GM12864 (cell line): ENCODE data around the gene ADGRG6.

Source experiments
- DNase-seq: peaks from one replicate; pipeline ENCODE4 v3.0.0-alpha.2; 2011; ENCODE audit warnings: low read depth
- H3K4me3 ChIP-seq: 2 replicates; pipeline ENCODE4 v1.5.1; 2011; ENCODE audit warnings: mild to moderate bottlenecking, low read depth, low read length, control low read depth
- TF ChIP-seq, protein P1 (sequence below): IDR thresholded peaks from 2 replicates; pipeline ENCODE4 v1.5.1; 2011; ENCODE audit warnings: low read depth, mild to moderate bottlenecking, moderate library complexity, low read length, control low read depth, inconsistent platforms; ENCODE audit errors: missing control alignments

Gene ADGRG6

DNA sequence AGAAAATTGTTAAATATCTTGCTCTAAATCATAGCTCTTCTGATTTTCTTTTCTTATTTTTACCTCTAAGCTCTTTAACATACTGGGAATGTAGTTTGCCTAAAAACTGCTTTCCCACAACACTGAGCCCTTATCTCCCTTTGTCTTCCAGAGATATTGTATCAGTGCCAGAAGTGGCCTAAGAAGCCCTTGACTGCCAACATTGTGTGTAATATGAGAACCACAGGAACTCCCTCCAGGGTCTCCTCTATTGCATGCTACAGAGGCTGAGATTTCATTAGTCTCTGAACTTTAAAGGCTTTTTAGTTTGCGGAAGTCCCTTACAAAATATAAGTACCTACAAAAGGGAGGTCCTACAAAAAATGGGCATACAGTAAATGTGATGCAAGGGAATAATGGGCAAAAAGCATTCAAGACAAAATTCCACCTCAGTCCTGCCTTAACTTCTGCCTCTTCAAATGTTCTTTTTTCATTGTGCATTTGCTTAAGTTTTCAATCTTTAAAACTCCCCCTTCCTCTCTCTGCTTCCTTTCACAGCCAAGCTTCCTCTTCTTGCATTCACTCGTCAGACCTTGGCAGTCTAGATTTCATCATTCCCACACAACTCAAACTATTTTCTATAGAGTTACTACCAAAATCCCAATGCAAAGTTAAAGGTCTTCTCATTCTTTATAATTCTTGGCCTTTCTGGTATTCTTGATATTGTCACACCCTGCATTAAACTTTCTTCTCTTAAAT lies 76.5 kb downstream of the ADGRG6 start:
- no peak for DNase-seq
- TF ChIP-seq, protein P1, sequence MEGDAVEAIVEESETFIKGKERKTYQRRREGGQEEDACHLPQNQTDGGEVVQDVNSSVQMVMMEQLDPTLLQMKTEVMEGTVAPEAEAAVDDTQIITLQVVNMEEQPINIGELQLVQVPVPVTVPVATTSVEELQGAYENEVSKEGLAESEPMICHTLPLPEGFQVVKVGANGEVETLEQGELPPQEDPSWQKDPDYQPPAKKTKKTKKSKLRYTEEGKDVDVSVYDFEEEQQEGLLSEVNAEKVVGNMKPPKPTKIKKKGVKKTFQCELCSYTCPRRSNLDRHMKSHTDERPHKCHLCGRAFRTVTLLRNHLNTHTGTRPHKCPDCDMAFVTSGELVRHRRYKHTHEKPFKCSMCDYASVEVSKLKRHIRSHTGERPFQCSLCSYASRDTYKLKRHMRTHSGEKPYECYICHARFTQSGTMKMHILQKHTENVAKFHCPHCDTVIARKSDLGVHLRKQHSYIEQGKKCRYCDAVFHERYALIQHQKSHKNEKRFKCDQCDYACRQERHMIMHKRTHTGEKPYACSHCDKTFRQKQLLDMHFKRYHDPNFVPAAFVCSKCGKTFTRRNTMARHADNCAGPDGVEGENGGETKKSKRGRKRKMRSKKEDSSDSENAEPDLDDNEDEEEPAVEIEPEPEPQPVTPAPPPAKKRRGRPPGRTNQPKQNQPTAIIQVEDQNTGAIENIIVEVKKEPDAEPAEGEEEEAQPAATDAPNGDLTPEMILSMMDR, result no peak
- no peak overlapping the region for H3K4me3 ChIP-seq

DNA sequence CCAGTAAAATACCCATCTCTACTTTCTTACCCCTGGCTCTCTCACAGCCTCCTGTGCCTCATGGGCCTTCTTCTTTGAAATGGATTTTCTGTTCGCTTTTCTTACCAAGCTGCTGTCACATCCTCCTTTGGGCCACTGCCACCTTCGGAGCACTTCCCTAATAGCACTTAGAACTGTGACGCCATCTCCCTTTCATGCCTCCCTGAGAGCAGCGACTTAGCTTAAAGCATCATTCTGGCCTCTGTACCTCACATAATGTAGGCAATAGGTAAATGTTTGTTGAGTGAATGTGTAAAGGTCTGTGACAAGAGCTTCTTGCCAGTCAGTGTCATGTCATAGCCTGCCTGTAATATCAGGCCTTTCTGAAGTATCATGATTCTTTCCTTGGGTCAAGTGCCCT lies 78.8 kb downstream of the ADGRG6 start:
- TF ChIP-seq, protein P1, result no peak
- H3K4me3 ChIP-seq, result no peak overlapping the region
- no peak for DNase-seq

DNA sequence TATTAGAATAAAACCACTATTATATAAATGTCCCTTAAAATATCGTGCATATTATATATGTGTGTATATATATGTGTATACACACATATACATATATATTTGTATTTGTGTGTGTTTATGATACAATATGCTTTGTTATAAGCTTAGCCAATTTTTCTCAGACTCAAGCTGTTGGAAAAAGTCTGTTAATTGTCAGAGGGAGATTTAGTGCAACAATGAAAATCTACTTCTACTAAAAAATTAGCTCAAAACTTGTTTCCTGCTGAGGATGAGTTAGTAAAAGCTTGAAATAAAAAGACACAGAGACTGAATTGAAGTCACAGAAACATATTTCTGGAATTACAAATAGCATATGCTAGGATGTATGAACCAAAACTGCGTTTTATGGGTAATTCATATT lies 79.4 kb downstream of the ADGRG6 start:
- TF ChIP-seq, protein P1, result no peak
- DNase-seq, result no peak
- H3K4me3 ChIP-seq, result no peak overlapping the region

DNA sequence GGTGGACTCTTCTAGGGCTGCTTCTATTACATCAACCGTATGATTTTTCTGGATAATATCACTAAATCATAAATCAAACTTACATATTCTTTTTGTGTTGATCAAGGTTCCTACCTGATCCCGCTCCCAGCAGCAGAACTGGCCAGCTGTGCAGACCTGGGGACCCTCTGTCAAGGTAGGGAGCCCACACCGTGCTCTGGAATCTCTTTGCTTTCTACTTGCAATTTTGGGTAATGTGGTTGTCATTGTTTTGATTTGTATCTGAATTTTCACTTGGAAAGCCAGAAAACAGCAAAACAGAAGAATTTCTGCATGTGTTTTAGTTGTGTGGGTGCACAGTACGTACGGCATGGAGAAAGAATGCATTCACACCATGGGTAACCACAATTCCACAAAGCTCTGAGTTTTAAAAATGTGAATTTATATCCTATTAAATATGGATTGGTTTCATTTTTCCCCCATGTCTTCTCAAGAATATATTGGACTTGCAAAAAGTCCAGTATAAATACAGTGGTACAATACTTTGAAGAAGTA lies 80.1 kb downstream of the ADGRG6 start:
- DNase-seq, result no peak
- H3K4me3 ChIP-seq, result no peak overlapping the region
- TF ChIP-seq, protein P1, result no peak

DNA sequence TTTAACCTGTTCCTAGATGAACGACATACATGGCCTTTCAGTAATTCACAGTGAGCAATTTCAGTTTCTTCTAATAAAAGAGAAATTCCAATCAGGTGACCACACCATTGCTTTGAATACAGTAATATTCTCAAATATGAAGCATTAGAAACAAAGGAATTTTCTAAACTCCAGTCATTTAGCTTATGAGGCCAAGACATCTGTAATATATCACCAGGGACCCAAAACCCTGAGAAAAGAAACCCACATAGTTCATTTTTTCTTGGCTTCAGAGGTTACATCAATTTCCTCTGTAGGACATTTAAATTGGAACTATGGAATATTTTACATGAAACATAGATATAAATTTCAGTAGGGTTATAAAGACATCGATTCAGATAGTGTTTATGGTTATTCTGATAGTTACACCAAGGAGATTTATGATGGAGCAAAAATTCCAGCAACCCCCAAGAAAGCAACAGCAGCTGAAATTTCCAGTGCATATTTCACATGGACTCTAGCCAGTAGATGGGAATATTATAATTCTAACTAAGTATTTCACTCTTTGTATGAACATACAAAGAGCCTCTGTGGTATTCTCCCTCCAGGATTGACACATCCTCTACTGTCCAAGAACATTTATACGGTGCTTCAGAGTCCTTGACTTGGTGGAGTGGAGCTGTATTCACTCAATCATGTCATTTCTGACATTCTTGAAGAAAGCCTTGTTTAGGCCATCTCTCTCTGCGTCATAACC lies 82.9 kb downstream of the ADGRG6 start:
- no peak overlapping the region for H3K4me3 ChIP-seq
- no peak for DNase-seq

DNA sequence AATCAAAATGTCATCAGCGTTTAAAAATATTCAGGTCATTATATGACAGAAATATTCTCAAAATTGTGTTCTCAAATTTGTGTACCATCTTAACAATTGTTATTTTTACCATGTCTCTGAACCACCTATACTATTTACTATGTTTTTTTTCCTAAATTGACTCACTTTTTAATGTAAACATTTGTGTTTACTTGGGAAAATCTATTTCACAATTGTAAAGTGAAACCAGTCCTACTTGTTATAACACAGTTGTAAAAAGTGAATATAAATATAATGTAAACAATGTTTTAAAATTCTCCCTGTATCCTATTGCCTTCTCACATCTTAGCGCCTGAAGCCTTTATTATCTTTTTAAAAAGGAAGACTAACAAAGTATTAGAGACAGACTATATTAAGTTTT lies 83.5 kb downstream of the ADGRG6 start:
- DNase-seq, result no peak
- no peak overlapping the region for H3K4me3 ChIP-seq
- TF ChIP-seq, protein P1, result no peak

More for the DNA sequence above, 82.9 kb downstream of the ADGRG6 start:
- TF ChIP-seq, protein P1, result no peak
